ENCODE results near the gene ETHE1. TPM values are rescaled to one million over a fixed set of nuclear protein-coding genes. Genes with fewer than 3 reads are reported as not detected.

ETHE1 gene
- total and polyA plus RNA-seq, 7 donors, result 13.0 to 22.8 (median 18.5) TPM

- DNase-seq (no peak), ATAC-seq (no peak)
- Histone ChIP-seq H3K27ac (no peak overlapping the region), H3K36me3 (ENCODE audit: insufficient read depth in 1 of 2, low read depth in 1 of 2) (no peaks in the 10 kb centered on the region), H3K4me1 (peaks cover under 1% of the 10 kb centered on the region), H3K9me3 (no peaks in the 10 kb centered on the region), H3K4me3 (no peak overlapping the region), H3K27me3 (ENCODE audit: insufficient read depth in 3 of 3, low read length in 2 of 3) (no peaks in the 10 kb centered on the region)
- 92 to 94% (median 94%) methylated on average over 4 of the region's 4 CpGs for WGBS, 3 donors
- TF ChIP-seq CTCF (IDR thresholded peaks at IDR 0.05), result no peak
- intact Hi-C loops (cut with DNase I), result no loop called here
These were observed 46.9 kb downstream of the ETHE1 start for GRCh38 chr19:43479961-43480561.

- DNase-seq (no peak), ATAC-seq (no peak)
- H3K27ac ChIP-seq, result no peak overlapping the region
- no peak for TF ChIP-seq CTCF (IDR thresholded peaks at IDR 0.05)
- no peaks in the 10 kb centered on the region for H3K36me3 ChIP-seq (ENCODE audit: insufficient read depth in 1 of 2, low read depth in 1 of 2)
- intact Hi-C loops (cut with DNase I), result no loop called here
- H3K4me1 ChIP-seq, result peaks cover 7% of the 10 kb centered on the region
- H3K9me3 ChIP-seq, result no peaks in the 10 kb centered on the region
- H3K4me3 ChIP-seq, result no peak overlapping the region
- WGBS, 3 donors, result 88 to 92% (median 89%) methylated on average over 14 to 15 of the region's 15 CpGs
- H3K27me3 ChIP-seq (ENCODE audit: insufficient read depth in 3 of 3, low read length in 2 of 3), result no peaks in the 10 kb centered on the region
These were observed 47.8 kb downstream of the ETHE1 start for GRCh38 chr19:43479226-43479625.

GRCh38 chr19:43478323-43478722 is 48.7 kb downstream of the ETHE1 start:
- no peak for TF ChIP-seq CTCF (IDR thresholded peaks at IDR 0.05)
- H3K36me3 ChIP-seq (ENCODE audit: insufficient read depth in 1 of 2, low read depth in 1 of 2), result no peaks in the 10 kb centered on the region
- H3K27me3 ChIP-seq (ENCODE audit: insufficient read depth in 3 of 3, low read length in 2 of 3), result no peaks in the 10 kb centered on the region
- no peak overlapping the region for H3K27ac ChIP-seq
- H3K9me3 ChIP-seq, result no peaks in the 10 kb centered on the region
- intact Hi-C loops (cut with DNase I), result no loop called here
- H3K4me1 ChIP-seq, result peaks cover 7% of the 10 kb centered on the region
- DNase-seq, result no peak
- no peak for ATAC-seq
- 90 to 95% (median 93%) methylated on average over 3 of the region's 3 CpGs for WGBS, 3 donors
- H3K4me3 ChIP-seq, result no peak overlapping the region

GRCh38 chr19:43476606-43477005 is 50.4 kb downstream of the ETHE1 start:
- Histone ChIP-seq H3K4me3 (no peak overlapping the region), H3K9me3 (no peaks in the 10 kb centered on the region), H3K4me1 (peaks cover 7% of the 10 kb centered on the region), H3K36me3 (ENCODE audit: insufficient read depth in 1 of 2, low read depth in 1 of 2) (no peaks in the 10 kb centered on the region), H3K27ac (no peak overlapping the region), H3K27me3 (ENCODE audit: insufficient read depth in 3 of 3, low read length in 2 of 3) (no peaks in the 10 kb centered on the region)
- DNase-seq (no peak), ATAC-seq (no peak)
- intact Hi-C loops (cut with DNase I), result no loop called here
- no peak for TF ChIP-seq CTCF (IDR thresholded peaks at IDR 0.05)
